Suprapubic skin (tissue), 3 donors: ENCODE data around the gene POU2AF1.

Experiments used
- CTCF ChIP-seq, 2 donors: fragments of 200-600 bp in 1 of 2; fragments of 450-650 bp in 1 of 2; sonication (generic) in 1 of 2; IDR thresholded peaks; one replicate each; pipeline ENCODE4 v1.5.1; 2016 to 2019; ENCODE audit warnings: antibody characterized with exemption in 2 of 2, mild to moderate bottlenecking in 1 of 2, moderate library complexity in 1 of 2
- EP300 ChIP-seq: sonication (generic); formaldehyde crosslinking; IDR thresholded peaks from one replicate; pipeline ENCODE4 v1.6.1; 2017; ENCODE audit warnings: antibody characterized with exemption
- POLR2A ChIP-seq, 2 donors: fragments of 450-650 bp; IDR thresholded peaks; one replicate each; pipeline ENCODE4 v1.6.1; 2017; ENCODE audit warnings: antibody characterized with exemption in 2 of 2, mild to moderate bottlenecking in 2 of 2, moderate library complexity in 2 of 2

- TF ChIP-seq CTCF (IDR thresholded peaks at IDR 0.05) (no peak), EP300 (no peak), POLR2A (IDR thresholded peaks at IDR 0.05) (no peak)
These were observed 35.9 kb upstream of the POU2AF1 start for GRCh38 chr11:111414936-111415335.
